ENCODE data around the gene XYLB.

Gene XYLB

DNA sequence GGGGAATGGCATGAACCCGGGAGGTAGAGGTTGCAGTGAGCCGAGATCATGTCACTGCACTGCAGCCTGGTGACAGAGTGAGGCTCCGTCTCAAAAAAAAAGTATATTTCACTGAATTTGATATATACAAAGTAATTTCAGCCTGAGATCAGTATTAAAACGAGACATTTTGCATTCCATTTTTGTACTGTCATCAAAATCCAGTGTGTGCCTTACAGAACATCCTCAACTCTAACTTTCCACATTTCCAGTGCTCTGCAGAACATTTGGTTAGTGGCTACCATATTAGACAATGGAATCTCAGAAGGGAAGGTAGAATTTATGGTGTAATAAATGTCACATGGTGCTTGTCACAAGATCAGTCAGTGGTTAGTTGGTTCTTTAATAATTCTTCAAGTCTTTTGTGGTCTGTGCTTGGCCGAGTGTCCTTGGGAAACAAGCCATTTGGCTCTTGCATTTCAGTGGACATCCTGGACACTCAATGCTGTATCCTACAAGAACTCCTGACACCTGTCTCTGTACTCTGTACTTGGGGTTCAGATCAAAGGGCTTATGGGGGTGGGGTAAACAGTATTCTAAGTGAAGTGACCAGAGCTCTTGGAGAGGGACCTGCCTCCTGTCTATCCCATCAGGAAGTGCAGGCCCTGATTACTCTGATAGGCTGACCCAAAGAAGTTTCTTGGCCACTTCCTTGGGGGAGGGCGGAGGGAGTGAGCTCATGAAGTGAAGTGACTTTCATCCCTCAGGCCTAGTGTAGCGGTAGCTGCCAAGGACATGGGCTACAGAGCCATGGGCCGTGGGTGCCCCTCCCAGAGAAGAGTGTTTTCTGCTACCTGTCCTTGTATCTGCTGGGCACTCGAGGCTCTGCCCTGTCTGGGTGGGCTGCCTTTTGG is 110.8 kb downstream of the XYLB start:
- DNase-seq: no peak

DNA sequence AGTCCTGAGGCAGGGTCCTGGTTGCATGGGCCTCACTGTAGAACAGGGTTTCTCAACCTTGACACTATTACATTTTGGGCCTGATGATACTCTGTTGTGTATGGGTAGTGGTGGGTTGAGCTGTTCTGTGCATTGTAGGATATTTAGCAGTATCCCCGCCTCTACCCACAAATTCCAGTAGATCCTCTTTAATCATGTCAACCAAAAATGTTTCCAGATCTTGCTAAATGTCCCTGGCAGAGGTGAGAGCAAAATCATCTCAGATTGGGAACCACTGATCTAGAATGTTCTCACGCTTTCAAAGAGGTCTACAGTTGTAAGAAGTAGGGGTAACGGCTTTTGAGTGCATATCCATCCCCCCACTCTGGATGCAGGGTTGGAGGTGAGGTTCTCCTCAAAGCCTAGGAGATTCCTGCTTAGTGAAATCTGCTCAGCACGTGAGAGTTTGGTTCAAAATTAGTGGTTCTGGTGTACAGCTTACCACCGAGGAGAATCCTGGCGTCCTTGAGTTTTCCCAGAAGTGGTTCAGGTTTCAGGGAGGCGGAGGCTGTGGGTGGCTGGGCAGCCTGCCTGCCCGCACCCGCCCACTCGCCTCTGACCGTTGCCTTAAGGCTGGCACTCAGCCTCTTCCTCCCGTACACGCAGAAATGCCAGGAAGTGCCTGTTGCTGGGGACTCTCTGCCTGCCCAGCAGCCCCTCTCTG is 112.4 kb downstream of the XYLB start:
- no peak for DNase-seq

DNA sequence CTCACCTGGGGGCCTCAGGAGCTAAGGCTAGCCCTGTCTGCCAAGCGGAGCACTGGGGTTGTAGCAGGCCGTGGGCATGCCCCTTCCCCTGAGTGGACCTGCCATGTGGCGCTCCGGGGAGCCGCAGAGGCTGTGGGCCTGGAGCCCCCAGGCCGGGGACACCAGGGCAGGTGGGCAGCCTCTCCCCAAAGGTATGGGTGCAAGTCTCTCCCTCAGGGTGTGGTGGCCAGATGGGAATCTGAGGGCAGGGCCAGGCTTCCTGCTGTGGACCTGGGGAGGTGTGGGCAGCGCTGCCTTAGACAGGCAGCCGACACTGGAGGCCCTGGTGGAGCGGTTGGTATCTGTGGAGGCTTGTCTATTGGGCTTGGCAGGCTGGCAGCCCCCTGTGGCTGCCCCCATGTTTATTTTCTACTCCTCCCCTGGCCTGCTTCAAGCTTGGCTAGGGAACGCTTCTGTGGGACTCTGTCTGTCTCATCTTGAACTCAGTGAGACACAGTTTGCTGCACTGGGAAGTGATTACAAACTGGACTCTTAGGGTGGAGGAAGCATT is 113.0 kb downstream of the XYLB start:
- no peak for DNase-seq

- DNase-seq: no peak
Measured at GRCh38 chr3:38460377-38461270, 114.0 kb downstream of the XYLB start.
